Stimulated activated CD8-positive, alpha-beta memory T cell treated with anti-CD3 and anti-CD28 coated beads, Interleukin-7, amount 100 ng/mL, for 24 hours (primary cell): ENCODE measurements around the gene CYTH1.

Experiments used
- DNase-seq: peaks from one replicate; pipeline ENCODE4 v3.0.0-alpha.2; 2020; ENCODE audit warnings: low read depth

CYTH1 gene

GRCh38 chr17:78735832-78736525 lies 46.1 kb downstream of the CYTH1 start:
- no peak for DNase-seq

GRCh38 chr17:78734793-78735641 lies 47.1 kb downstream of the CYTH1 start:
- no peak for DNase-seq

- no peak for DNase-seq
These were observed 49.7 kb downstream of the CYTH1 start for GRCh38 chr17:78732354-78732753.

- DNase-seq = no peak
These were observed 50.2 kb downstream of the CYTH1 start for GRCh38 chr17:78731904-78732303.

GRCh38 chr17:78729641-78730040 lies 52.4 kb downstream of the CYTH1 start:
- DNase-seq = no peak

- no peak for DNase-seq
These were observed 53.6 kb downstream of the CYTH1 start for GRCh38 chr17:78728495-78728894.

- no peak for DNase-seq
These were observed 54.4 kb downstream of the CYTH1 start for GRCh38 chr17:78727476-78728229.

- DNase-seq = no peak
These were observed 55.0 kb downstream of the CYTH1 start for GRCh38 chr17:78727057-78727456.

GRCh38 chr17:78726513-78726912 lies 55.6 kb downstream of the CYTH1 start:
- DNase-seq = no peak

- DNase-seq = no peak
These were observed 56.5 kb downstream of the CYTH1 start for GRCh38 chr17:78725448-78726021.

GRCh38 chr17:78724999-78725398 lies 57.1 kb downstream of the CYTH1 start:
- no peak for DNase-seq

GRCh38 chr17:78724544-78724943 lies 57.5 kb downstream of the CYTH1 start:
- no peak for DNase-seq

- no peak for DNase-seq
These were observed 58.1 kb downstream of the CYTH1 start for GRCh38 chr17:78723957-78724356.

- DNase-seq = no peak
These were observed 58.9 kb downstream of the CYTH1 start for GRCh38 chr17:78723001-78723796.

- DNase-seq = no peak
These were observed 59.8 kb downstream of the CYTH1 start for GRCh38 chr17:78722246-78722761.

- no peak for DNase-seq
These were observed 62.3 kb downstream of the CYTH1 start for GRCh38 chr17:78719630-78720298.

- no peak for DNase-seq
These were observed 63.4 kb downstream of the CYTH1 start for GRCh38 chr17:78718575-78719208.

- DNase-seq = no peak
These were observed 64.6 kb downstream of the CYTH1 start for GRCh38 chr17:78717431-78717980.

- no peak for DNase-seq
These were observed 65.2 kb downstream of the CYTH1 start for GRCh38 chr17:78716814-78717393.

- DNase-seq = no peak
These were observed 65.8 kb downstream of the CYTH1 start for GRCh38 chr17:78716292-78716691.
